GM21447 (cell line): ENCODE measurements around the gene PACSIN3.

Source experiments
- ATAC-seq: cut with Tn5 transposase; IDR thresholded peaks from one replicate; pipeline ENCODE4 v1.9.1; 2021; ENCODE audit not compliant: unreplicated experiment

PACSIN3 gene

GRCh38 chr11:47177229-47177845, 8.9 kb downstream of the PACSIN3 start:
- peak; percentile 59 for ATAC-seq

GRCh38 chr11:47176328-47177228, 9.7 kb downstream of the PACSIN3 start, which contains the start of gene ARFGAP2:
ARFGAP2 (minus strand) TSS chr11:47176879; CDS start chr11:47176853, 26 bp downstream.
- peak; percentile 87 for ATAC-seq

- ATAC-seq, result no peak
Observed at GRCh38 chr11:47175746-47176327, 10.4 kb downstream of the PACSIN3 start.

- no peak for ATAC-seq
Observed at GRCh38 chr11:47172740-47173336, 13.4 kb downstream of the PACSIN3 start.

DNA sequence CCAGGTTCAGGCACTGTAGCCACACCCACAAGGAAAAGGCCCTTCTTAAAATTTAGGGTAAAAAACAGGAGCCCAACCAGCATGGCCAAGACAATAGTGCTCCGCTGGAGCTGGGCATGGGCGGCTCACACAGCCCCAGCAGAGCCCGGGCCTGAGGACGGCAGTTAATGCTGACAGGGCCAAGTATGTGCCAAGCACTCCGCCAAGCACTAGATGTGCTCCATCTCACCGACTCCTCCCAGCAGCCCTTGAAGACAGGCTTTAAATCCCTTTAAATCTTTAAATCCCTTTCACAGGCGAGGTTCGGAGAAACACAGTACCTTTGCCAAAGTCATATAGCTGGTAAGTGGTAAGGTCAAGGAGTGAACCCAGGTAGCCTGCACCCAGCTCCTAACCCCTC, 14.4 kb downstream of the PACSIN3 start:
- ATAC-seq, result no peak

DNA sequence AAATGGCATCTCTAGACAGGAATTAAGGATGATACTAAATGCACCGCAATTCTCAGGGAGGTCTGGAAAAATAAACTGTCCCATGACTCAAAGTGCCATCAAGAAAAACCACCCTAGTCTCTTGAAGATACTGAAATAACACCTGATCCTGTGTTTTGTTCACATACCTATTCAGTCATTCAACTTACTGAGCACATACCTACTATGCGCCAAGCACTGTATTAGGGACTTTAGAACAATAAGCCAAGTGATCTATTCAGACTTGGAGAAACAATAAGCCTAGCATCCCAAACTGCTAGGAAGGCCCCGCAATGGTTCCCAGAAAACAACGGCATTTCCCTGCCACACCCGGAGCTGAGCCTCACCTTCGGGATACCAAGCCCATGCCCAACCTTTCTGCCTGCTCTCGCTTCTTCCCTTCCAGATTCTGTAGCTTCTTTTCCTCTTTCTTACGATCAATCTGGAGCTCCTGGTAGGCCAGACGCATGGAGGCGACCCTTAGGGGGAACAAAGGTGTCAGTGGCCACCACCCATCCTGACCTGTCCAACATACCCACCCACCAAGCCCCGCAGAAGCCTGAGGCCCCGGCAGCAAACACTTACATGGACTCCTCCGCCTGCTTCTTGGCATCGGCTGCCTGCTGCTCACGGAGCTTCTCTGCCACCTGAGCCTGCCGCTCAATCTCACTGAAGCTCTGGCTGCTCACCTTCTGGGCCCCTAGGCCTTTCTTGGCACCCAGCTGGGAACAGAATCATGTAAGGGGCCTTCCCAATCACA, 15.0 kb downstream of the PACSIN3 start:
- no peak for ATAC-seq

- ATAC-seq, result no peak
Observed at GRCh38 chr11:47166368-47166767, 19.9 kb downstream of the PACSIN3 start.

DNA sequence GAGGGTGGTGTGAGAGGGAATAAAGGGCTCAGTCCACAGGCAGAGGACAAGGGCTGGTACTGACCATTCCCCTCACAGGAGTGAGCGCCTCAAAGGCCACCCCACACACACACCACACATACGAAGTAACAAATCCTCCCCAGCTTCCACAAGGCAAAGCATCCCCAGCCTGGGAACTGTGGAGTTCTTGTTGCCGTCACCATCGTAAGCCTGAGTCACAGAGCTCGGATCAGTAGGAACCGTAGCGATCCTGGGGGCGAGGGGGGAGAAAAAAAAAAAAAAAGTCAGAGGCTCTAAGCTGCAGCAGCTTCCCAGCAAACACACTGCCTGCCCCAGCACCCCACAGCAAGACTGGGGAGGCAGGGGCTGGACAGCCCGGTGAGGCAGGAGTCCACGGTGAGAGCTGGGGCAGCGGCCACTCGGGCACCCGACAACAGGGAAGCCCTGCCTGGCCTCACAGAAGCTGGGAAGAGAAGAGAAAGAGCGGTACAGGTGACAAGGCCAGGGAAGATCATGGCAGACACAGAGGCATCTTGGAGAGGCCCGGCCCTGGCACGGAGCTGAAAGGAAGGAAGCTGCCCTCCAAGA, 20.9 kb downstream of the PACSIN3 start:
- no peak for ATAC-seq

DNA sequence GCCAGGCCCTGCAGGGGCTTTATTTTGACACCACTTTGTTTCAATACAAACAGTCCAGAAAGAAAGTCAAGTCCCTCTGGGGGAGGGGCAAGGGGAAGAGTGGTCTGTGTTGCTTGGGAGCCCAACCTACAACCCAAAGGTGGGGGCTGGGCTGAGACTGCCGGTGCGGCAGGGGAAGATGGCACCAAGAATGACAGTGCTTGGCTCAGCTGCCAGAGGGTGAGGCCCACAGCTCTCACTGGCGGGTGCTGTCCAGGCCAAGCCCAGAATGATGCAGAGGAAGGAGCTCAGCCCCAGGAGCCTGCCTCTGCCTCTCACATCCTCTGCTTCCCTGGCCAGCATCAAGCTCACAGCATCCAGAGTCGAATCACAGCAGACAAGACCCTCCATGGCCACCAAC, 21.9 kb downstream of the PACSIN3 start:
- ATAC-seq, result no peak

DNA sequence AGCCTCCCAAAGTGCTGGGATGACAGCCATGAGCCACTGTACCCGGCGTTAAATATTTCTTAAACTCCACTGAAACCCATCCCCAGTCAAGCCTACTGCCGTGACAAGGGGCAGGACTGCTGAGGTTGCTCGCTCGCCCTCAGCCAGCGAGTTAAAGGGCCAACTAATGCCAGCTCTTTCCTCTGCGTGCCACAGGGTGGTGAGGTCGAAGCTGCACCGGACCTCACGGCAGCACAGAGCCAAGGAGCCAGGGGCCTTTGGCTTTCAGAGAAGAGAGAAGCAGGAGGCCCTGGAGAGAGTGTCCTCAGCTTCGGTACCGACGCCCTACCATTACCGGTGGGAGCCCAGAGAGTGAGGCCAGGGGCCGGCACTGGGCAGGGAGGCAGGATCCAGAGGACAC, 22.3 kb downstream of the PACSIN3 start:
- ATAC-seq, result no peak

DNA sequence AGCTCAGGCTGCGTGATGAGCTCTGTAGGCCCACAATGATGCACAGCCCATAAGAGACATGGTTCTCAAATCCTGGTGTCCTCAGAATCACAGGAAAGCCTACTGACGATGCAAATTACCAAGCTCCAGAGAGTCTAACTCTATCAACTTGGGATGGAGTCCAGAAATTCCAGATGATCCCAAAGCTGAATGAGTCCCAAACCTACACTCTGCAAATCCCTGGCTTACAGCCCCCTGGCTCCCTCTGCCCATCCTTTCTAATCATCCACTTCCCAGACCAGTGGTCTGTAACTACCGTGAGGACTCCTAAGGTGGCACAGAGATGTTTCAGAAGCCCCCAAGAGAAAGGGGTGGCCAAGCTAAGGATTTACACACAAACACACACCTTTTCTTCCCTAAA, 23.0 kb downstream of the PACSIN3 start:
- no peak for ATAC-seq

- no peak for ATAC-seq
Observed at GRCh38 chr11:47162426-47162825, 23.8 kb downstream of the PACSIN3 start.

GRCh38 chr11:47161890-47162289, 24.3 kb downstream of the PACSIN3 start:
- ATAC-seq, result no peak

- ATAC-seq, result no peak
Observed at GRCh38 chr11:47161134-47161854, 24.9 kb downstream of the PACSIN3 start.

DNA sequence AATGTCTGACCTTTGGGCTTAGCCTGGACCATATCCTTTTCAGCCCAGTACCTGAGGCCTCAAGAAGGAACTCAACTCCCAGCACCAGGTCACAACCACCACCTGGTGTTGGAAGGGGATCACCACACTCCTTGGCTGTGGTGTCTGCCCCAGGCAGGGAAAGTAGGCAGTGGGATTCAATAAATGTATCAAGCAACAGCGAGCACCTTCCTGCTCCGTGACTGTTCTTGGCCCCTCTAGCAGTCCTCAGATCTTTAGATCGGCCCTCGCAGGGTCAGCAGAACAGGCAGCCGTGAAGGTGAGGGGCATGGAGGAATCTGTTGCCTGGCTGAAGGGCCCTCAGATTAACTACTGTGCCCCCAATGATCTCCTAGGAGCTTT, 25.5 kb downstream of the PACSIN3 start:
- ATAC-seq, result no peak

DNA sequence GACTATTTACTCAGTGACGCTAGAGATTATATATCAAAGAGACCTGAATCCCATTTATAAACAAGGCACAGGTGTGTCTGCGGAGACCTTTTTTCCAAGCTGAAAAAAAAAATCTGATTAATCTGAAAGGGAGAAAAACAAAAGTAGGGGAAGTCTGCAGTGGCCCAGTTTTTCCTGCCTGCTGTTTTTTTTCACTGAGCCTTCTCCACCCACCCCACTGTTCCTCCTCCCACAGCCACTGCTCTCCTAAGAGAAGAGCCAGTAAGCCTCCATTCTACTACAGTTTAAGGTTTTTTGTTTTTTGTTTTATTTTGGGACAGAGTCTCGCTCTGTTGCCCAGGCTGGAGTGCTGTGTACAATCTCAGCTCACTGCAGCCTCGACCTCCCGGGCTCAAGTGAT, 28.0 kb downstream of the PACSIN3 start:
- ATAC-seq, result no peak

- no peak for ATAC-seq
Observed at GRCh38 chr11:47157805-47158204, 28.4 kb downstream of the PACSIN3 start.

- no peak for ATAC-seq
Observed at GRCh38 chr11:47156951-47157350, 29.3 kb downstream of the PACSIN3 start.

GRCh38 chr11:47156333-47156732, 29.9 kb downstream of the PACSIN3 start:
- ATAC-seq, result no peak

DNA sequence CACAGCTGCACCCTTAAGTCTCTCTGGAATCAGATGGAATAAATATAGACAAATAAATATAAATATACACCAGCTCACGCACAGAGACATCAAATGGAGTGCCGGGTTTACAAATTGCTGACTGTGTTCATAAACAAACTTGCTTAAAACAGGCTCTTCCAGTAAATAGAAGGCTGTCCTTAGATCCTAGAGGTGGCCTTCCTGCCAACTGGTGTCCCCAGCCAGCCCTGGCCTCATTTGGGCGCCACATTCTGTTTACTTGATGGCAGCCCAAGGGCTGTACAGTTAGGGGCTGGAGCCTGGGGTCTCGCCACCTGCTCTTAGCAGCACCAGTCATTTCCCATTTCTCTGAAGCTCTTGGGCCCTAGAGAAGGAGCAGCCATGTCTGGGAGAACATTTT, 30.4 kb downstream of the PACSIN3 start:
- ATAC-seq, result no peak
